Tibial nerve (tissue), 4 donors: ENCODE data around the gene TTC7B.

ENCODE experiments used
- EP300 ChIP-seq, 2 donors: sonication (generic); formaldehyde crosslinking; IDR thresholded peaks; one replicate each; pipeline ENCODE4 v1.6.1; 2017; ENCODE audit warnings: antibody characterized with exemption in 2 of 2, mild to moderate bottlenecking in 1 of 2
- POLR2A ChIP-seq, 2 donors: fragments of 450-650 bp; IDR thresholded peaks; one replicate each; pipeline ENCODE4 v1.6.1; 2017; ENCODE audit warnings: antibody characterized with exemption in 2 of 2, mild to moderate bottlenecking in 2 of 2, moderate library complexity in 2 of 2
- TF ChIP-seq, protein P1 (sequence below), 5 experiments: fragments of 200-600 bp in 3 of 5; fragments of 450-650 bp in 2 of 5; sonication (generic) in 3 of 5; IDR thresholded peaks; one replicate each; pipeline ENCODE4 v1.5.1; 2016 to 2019; ENCODE audit warnings: antibody characterized with exemption in 5 of 5, mild to moderate bottlenecking in 3 of 5, moderate library complexity in 2 of 5

DNA sequence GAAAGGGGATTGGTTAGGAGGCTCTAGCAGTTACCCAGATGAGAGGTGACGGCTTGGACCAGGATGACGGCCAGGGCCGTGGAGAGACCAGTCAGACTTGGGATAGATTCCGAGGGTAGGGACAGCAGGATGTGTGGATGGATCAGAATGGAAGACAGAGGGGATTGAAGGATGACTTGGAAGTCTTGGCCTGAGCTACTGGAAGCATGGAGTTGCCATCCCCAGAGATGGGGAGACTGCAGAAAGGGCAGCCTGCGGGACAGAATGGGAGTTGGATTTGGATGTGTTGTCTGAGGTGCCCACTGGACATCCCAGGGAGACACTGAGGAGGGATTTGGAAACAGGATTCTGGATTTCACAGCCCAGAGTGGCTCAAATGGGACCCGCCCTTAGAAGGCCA is 317.1 kb downstream of the TTC7B start:
- TF ChIP-seq, protein P1, sequence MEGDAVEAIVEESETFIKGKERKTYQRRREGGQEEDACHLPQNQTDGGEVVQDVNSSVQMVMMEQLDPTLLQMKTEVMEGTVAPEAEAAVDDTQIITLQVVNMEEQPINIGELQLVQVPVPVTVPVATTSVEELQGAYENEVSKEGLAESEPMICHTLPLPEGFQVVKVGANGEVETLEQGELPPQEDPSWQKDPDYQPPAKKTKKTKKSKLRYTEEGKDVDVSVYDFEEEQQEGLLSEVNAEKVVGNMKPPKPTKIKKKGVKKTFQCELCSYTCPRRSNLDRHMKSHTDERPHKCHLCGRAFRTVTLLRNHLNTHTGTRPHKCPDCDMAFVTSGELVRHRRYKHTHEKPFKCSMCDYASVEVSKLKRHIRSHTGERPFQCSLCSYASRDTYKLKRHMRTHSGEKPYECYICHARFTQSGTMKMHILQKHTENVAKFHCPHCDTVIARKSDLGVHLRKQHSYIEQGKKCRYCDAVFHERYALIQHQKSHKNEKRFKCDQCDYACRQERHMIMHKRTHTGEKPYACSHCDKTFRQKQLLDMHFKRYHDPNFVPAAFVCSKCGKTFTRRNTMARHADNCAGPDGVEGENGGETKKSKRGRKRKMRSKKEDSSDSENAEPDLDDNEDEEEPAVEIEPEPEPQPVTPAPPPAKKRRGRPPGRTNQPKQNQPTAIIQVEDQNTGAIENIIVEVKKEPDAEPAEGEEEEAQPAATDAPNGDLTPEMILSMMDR (IDR thresholded peaks at IDR 0.05) = no peak
- TF ChIP-seq EP300 (IDR thresholded peaks at IDR 0.05) (no peak), POLR2A (IDR thresholded peaks at IDR 0.05) (no peak)
